GM19463 (cell line): ENCODE data around the gene FAM78B.

ENCODE experiments used
- ATAC-seq: cut with Tn5 transposase; IDR thresholded peaks from one replicate; pipeline ENCODE4 v1.9.1; 2021; ENCODE audit warnings: mild to moderate bottlenecking, moderate library complexity; ENCODE audit not compliant: unreplicated experiment

The FAM78B gene

GRCh38 chr1:166121010-166121409 is 45.8 kb downstream of the FAM78B start:
- no peak for ATAC-seq

GRCh38 chr1:166120281-166120680 is 46.5 kb downstream of the FAM78B start:
- ATAC-seq = no peak

GRCh38 chr1:166119471-166119965 is 47.3 kb downstream of the FAM78B start:
- no peak for ATAC-seq

DNA sequence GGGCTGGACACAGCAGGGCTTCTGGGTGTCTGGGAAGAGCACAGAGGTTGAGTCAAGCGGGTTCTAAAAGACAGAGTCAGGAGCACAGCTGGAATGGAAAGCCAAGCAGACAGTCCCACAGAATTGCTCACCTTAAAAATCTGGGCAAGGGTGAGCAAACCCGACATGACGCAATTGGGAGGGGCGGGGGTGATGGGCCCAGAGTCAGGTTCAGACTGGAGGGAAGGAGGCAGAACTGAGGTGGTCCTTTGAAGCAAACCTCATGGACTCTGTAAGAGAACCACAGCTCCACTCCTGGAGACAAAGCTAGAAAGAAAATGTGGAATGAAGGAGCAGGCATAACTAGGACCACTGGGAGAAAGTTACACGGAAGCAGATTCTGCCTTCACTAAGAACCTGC is 49.0 kb downstream of the FAM78B start:
- ATAC-seq = no peak

- no peak for ATAC-seq
Observed at GRCh38 chr1:166116026-166116425, 50.8 kb downstream of the FAM78B start.

- ATAC-seq = no peak
Observed at GRCh38 chr1:166114419-166114818, 52.4 kb downstream of the FAM78B start.

GRCh38 chr1:166113630-166114029 is 53.2 kb downstream of the FAM78B start:
- ATAC-seq = no peak

GRCh38 chr1:166113031-166113430 is 53.8 kb downstream of the FAM78B start:
- no peak for ATAC-seq

DNA sequence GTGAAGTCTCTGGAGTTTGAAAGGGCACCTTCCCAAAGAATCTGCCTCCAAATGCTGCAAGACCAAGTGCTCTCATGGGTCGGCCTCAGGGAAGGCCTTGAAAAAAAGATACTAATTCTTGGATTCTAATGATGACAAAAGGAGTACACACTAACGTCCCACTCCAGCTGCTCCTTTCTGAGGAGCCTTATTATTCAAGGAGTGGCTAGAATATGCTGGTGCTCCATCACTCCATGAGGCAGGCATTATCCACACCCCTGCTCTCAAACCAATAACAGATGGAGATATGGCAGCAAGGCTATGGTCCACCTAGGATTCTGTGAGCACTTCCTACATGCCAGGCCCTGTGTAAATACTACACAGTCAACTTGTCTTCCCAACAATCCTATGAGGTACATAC is 54.4 kb downstream of the FAM78B start:
- ATAC-seq = no peak

DNA sequence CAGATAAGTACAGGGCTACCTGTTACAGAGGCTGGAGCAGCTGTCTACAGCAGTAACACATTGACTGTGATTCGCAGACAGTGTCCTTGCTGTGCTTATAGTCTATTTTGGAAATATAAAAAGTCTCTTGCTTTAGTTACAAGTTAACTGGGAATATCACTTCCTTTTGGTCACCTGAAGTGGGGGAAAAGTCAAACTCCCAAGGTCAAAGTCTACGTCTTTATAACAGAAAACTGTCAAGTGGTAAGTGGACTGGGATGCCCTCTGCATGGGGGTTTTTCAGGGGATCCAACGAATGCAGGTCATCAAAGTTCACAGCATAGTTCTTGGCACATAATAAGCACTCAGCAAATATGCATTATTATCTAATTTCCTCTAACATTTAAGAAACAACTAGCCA is 55.4 kb downstream of the FAM78B start:
- ATAC-seq = no peak

DNA sequence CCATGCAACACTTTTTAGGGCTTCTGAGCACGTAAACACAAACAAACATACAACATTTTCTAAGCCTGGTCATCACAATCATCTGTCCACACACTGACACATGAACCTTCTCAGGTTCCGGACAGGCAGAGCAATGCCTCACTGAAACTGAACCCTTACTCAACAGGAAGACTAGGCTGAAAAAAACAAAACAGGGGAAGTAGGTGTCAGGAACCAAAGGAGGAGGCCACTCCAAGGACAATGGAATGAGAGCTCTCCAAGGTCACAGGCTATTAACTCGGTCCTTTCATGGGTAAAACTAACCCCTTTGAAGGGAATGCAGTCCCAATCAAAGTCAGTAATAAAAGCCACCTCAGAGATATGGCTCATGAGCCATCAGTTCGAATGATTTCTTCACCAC is 76.6 kb downstream of the FAM78B start:
- ATAC-seq = no peak

- ATAC-seq = peak; percentile 53
Observed at GRCh38 chr1:166089804-166090203, 77.0 kb downstream of the FAM78B start.

DNA sequence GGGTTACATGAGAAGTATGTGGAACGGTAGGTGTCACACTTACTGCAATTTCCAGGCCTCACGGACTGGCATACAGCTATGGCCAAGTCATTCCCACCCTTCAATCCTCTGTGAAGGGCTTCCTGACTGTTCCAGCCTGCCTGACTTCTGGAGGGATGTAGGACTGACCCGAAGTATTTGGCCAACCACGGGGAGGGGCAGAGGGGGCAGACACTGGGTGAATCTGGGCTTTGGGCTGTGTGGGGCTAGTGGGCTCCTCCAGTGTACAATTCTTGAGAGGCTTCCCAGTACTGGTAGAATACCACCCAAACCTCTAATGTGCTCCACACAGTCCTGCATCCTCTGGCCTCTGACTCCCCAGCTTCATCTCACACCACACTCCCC is 78.2 kb downstream of the FAM78B start:
- ATAC-seq = no peak

GRCh38 chr1:166087734-166088571 is 78.8 kb downstream of the FAM78B start:
- no peak for ATAC-seq

- ATAC-seq = peak; percentile 46
Observed at GRCh38 chr1:166086113-166086883, 80.5 kb downstream of the FAM78B start.

DNA sequence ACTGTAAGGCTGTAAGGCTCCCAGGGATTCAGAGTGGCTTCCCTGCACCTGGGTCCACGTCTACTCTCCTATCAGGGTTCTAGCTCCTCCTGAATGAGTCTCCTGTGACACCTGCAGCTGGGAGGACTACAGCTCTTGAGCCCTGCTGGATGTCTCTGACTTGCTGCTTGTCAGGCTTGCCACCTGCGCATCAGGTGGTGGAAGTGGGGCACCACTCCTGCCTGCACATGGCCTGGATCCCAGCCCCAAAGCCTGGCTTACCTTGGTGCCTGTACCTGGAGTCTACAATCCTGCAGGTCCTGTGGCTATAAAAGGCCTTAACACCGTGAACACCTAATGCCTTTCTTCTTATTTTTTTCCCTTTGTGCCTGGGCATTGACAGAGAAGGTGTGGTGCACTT is 82.2 kb downstream of the FAM78B start:
- ATAC-seq = no peak

DNA sequence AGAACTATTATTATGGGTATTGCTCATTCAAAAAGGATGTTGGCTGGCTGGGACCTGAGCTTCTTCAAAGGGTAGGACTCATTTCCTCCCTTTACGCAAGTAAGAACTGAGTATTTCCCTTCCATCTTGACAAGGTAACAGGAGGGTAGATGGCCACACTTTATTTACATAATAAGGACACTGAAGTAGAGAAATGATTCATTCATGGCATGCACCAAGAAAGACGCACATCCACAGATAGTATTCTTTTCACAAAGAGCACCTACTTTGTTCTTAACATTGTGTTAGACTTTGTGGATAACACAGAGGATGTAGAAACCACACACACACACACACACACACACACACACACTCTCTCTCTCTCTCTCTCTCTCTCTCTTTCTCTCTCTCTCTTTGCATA is 82.9 kb downstream of the FAM78B start:
- peak; percentile 65 for ATAC-seq

- ATAC-seq = no peak
Observed at GRCh38 chr1:166082601-166083000, 84.2 kb downstream of the FAM78B start.

GRCh38 chr1:166080967-166081870 is 85.6 kb downstream of the FAM78B start:
- no peak for ATAC-seq

- ATAC-seq = no peak
Observed at GRCh38 chr1:166080277-166080966, 86.4 kb downstream of the FAM78B start.
